IMR-90 (cell line): ENCODE results near the gene CLTCL1. TPM values are rescaled to one million over a fixed set of nuclear protein-coding genes. Genes with fewer than 3 reads are reported as not detected.

Experiments
- ATAC-seq: fragments of 200-7000 bp; cut with Tn5 transposase; 2 replicates; pipeline ENCODE4 v1.9.1; 2020; ENCODE audit warnings: low read depth, mild to moderate bottlenecking, moderate library complexity
- BruUV-seq: library from RNA; stranded (reverse); fragments of 400-500 nt; replicated peaks from 2 replicates; lab custom pipeline; 2021; lab: Mats Ljungman, UMichigan
- CTCF ChIA-PET: fragments of 300-600 bp; formaldehyde crosslinking; extraction: SDS; loops from one replicate; lab custom pipeline; 2021; ENCODE audit warnings: antibody characterized with exemption; lab: Yijun Ruan, JAX
- POLR2A ChIA-PET: fragments of 300-600 bp; sonication (Branson Sonifier 250); formaldehyde crosslinking; loops from one replicate; lab custom pipeline; 2022; ENCODE audit warnings: antibody characterized with exemption; ENCODE audit not compliant: unreplicated experiment; lab: Charles Lee
- DNase-seq: peaks from one replicate; pipeline ENCODE4 v3.0.0; 2013
- H2AFZ ChIP-seq: replicated peaks from 2 replicates; pipeline ENCODE3; 2013; ENCODE audit warnings: low read length, mild to moderate bottlenecking; ENCODE audit not compliant: poor library complexity
- H2AK5ac ChIP-seq: 2 replicates; pipeline ENCODE4 v1.6.1; 2013; ENCODE audit warnings: low read depth, low read length, inconsistent platforms
- H2AK9ac ChIP-seq: replicated peaks from 2 replicates; pipeline ENCODE3; 2013; ENCODE audit warnings: mild to moderate bottlenecking, low read depth, low read length, moderate library complexity; ENCODE audit not compliant: poor library complexity
- H2BK120ac ChIP-seq: 2 replicates; pipeline ENCODE4 v1.6.1; 2013; ENCODE audit warnings: low read depth, low read length, inconsistent platforms
- H2BK15ac ChIP-seq: 3 replicates; pipeline ENCODE4 v1.6.1; 2013; ENCODE audit warnings: low read depth, low read length, inconsistent platforms
- H2BK20ac ChIP-seq: 2 replicates; pipeline ENCODE4 v1.6.1; 2013; ENCODE audit warnings: low read depth, mild to moderate bottlenecking, inconsistent platforms, low read length, moderate library complexity
- H2BK5ac ChIP-seq: 2 replicates; pipeline ENCODE4 v1.6.1; 2013; ENCODE audit warnings: mild to moderate bottlenecking, low read depth, low read length, inconsistent platforms; ENCODE audit not compliant: poor library complexity, severe bottlenecking
- H3K14ac ChIP-seq: replicated peaks from 2 replicates; pipeline ENCODE4 v1.6.1; 2013; ENCODE audit warnings: low read depth, low read length, inconsistent platforms
- H3K18ac ChIP-seq: 2 replicates; pipeline ENCODE4 v1.6.1; 2013; ENCODE audit warnings: low read depth, low read length, control low read depth
- H3K23ac ChIP-seq: 2 replicates; pipeline ENCODE4 v1.6.1; 2013; ENCODE audit warnings: low read depth, low read length, inconsistent platforms
- H3K27ac ChIP-seq: 2 replicates; pipeline ENCODE4 v1.5.1; 2013; ENCODE audit warnings: mild to moderate bottlenecking, control low read depth, low read length; ENCODE audit not compliant: insufficient read depth
- H3K27me3 ChIP-seq: 2 replicates; pipeline ENCODE4 v1.6.1; 2013; ENCODE audit warnings: low read length; ENCODE audit not compliant: control insufficient read depth, insufficient read depth
- H3K36me3 ChIP-seq: 2 replicates; pipeline ENCODE4 v1.6.1; 2013; ENCODE audit warnings: low read length, mixed read lengths; ENCODE audit not compliant: control insufficient read depth, insufficient read depth
- H3K4ac ChIP-seq: 2 replicates; pipeline ENCODE4 v1.6.1; 2013; ENCODE audit warnings: low read depth, low read length, inconsistent platforms
- H3K4me1 ChIP-seq: 2 replicates; pipeline ENCODE4 v1.6.1; 2013; ENCODE audit warnings: low read length, mixed read lengths; ENCODE audit not compliant: control insufficient read depth, insufficient read depth
- H3K4me2 ChIP-seq: 2 replicates; pipeline ENCODE4 v1.6.1; 2013; ENCODE audit warnings: low read depth, mild to moderate bottlenecking, control low read depth, low read length, moderate library complexity
- H3K4me3 ChIP-seq: 2 replicates; pipeline ENCODE4 v1.5.1; 2013; ENCODE audit warnings: low read depth, mild to moderate bottlenecking, control low read depth, low read length, moderate library complexity; ENCODE audit not compliant: insufficient read depth
- H3K56ac ChIP-seq: 2 replicates; pipeline ENCODE4 v1.6.1; 2013; ENCODE audit warnings: low read length, inconsistent platforms; ENCODE audit not compliant: insufficient read depth; ENCODE audit errors: extremely low read depth
- H3K79me1 ChIP-seq, 2 experiments: 2 replicates each; pipeline ENCODE4 v1.6.1; 2013; ENCODE audit warnings: low read length in 2 of 2, inconsistent platforms in 1 of 2, low read depth in 1 of 2
- H3K9ac ChIP-seq: 2 replicates; pipeline ENCODE4 v1.6.1; 2013; ENCODE audit warnings: low read depth, low read length, control low read depth
- H3K9me1 ChIP-seq: 2 replicates; pipeline ENCODE4 v1.6.1; 2013; ENCODE audit warnings: low read length, inconsistent platforms; ENCODE audit not compliant: insufficient read depth
- H3K9me3 ChIP-seq: 2 replicates; pipeline ENCODE4 v1.6.1; 2013; ENCODE audit warnings: low read length; ENCODE audit not compliant: control insufficient read depth, insufficient read depth
- H4K20me1 ChIP-seq: 2 replicates; pipeline ENCODE4 v1.6.1; 2013; ENCODE audit warnings: low read length, inconsistent platforms; ENCODE audit not compliant: insufficient read depth
- H4K5ac ChIP-seq: 2 replicates; pipeline ENCODE4 v1.6.1; 2013; ENCODE audit warnings: mild to moderate bottlenecking, low read depth, low read length, control low read depth
- H4K8ac ChIP-seq, 2 experiments: 2 replicates each; pipeline ENCODE4 v1.6.1; 2013; ENCODE audit warnings: low read depth in 2 of 2, low read length in 2 of 2, control low read depth in 1 of 2, inconsistent platforms in 1 of 2
- H4K91ac ChIP-seq: 2 replicates; pipeline ENCODE4 v1.6.1; 2013; ENCODE audit warnings: low read depth, low read length, inconsistent platforms; ENCODE audit not compliant: insufficient read depth
- BHLHE40 ChIP-seq: fragments of 150-350 bp; IDR thresholded peaks from 2 replicates; pipeline ENCODE4 v1.6.1; 2016; ENCODE audit warnings: mild to moderate bottlenecking, low read depth, low read length
- CHD1 ChIP-seq: IDR thresholded peaks from 2 replicates; pipeline ENCODE4 v1.6.1; 2012; ENCODE audit warnings: low read depth, low read length, improper control_type of control experiment
- FOS ChIP-seq: fragments of 150-350 bp; IDR thresholded peaks from 2 replicates; pipeline ENCODE4 v1.6.1; 2016; ENCODE audit warnings: low read depth, low read length
- MAFK ChIP-seq: IDR thresholded peaks from 2 replicates; pipeline ENCODE4 v1.6.1; 2012; ENCODE audit warnings: low read depth, low read length, improper control_type of control experiment
- MAZ ChIP-seq: IDR thresholded peaks from 2 replicates; pipeline ENCODE4 v1.6.1; 2012; ENCODE audit warnings: low read depth, mild to moderate bottlenecking, low read length, improper control_type of control experiment, moderate library complexity, borderline replicate concordance
- MXI1 ChIP-seq: IDR thresholded peaks from 2 replicates; pipeline ENCODE4 v1.6.1; 2012; ENCODE audit warnings: low read depth, mild to moderate bottlenecking, low read length, moderate library complexity, borderline replicate concordance
- NFE2L2 ChIP-seq: fragments of 150-350 bp; IDR thresholded peaks from 2 replicates; pipeline ENCODE4 v1.6.1; 2016; ENCODE audit warnings: low read depth, mild to moderate bottlenecking, low read length
- POLR2A ChIP-seq: IDR thresholded peaks from 2 replicates; pipeline ENCODE4 v1.6.1; 2012; ENCODE audit warnings: mild to moderate bottlenecking, low read depth, low read length
- RAD21 ChIP-seq: IDR thresholded peaks from 2 replicates; pipeline ENCODE4 v1.6.1; 2012; ENCODE audit warnings: low read length, improper control_type of control experiment
- RCOR1 ChIP-seq: IDR thresholded peaks from 2 replicates; pipeline ENCODE4 v1.6.1; 2012; ENCODE audit warnings: mild to moderate bottlenecking, low read length, improper control_type of control experiment; ENCODE audit not compliant: insufficient replicate concordance
- RFX5 ChIP-seq: IDR thresholded peaks from 2 replicates; pipeline ENCODE4 v1.8.0; 2012; ENCODE audit warnings: low read depth, mild to moderate bottlenecking, low read length, moderate library complexity
- SMC3 ChIP-seq: fragments of 150-350 bp; IDR thresholded peaks from 2 replicates; pipeline ENCODE4 v1.6.1; 2016; ENCODE audit warnings: low read depth, mild to moderate bottlenecking, antibody characterized with exemption, low read length, moderate library complexity
- USF2 ChIP-seq: fragments of 150-350 bp; IDR thresholded peaks from 2 replicates; pipeline ENCODE4 v1.6.1; 2017; ENCODE audit warnings: mild to moderate bottlenecking, antibody characterized with exemption, low read length, low read depth
- WGBS, 2 experiments: methylation state at CpG; one replicate each; pipeline versions ENCODE4 v1.1.5 to v1.1.7; 2013; ENCODE audit warnings: missing lambda C conversion rate in 2 of 2; ENCODE audit not compliant: insufficient read length in 1 of 2; ENCODE audit errors: extremely low coverage in 2 of 2; 5-methylcytosine and 5-hydroxymethylcytosine counted together
- dilution Hi-C: fragments of 300-500 bp; cut with HindIII; formaldehyde crosslinking; loops from one replicate; pipeline ENCODE4 v1.14.3; 2018; ENCODE audit warnings: low sequenced_read_pairs; ENCODE audit not compliant: unreplicated experiment
- in situ Hi-C: fragments of 300-500 bp; cut with MboI; formaldehyde crosslinking; loops from 3 replicates; pipeline ENCODE4 v1.14.3; 2019; ENCODE audit warnings: low sequenced_read_pairs, inconsistent platforms, mixed read lengths
- intact Hi-C: fragments of 100-400 bp; cut with micrococcal nuclease; formaldehyde crosslinking; loops from 2 replicates; pipeline ENCODE4 v1.10.0; 2022
- polyA plus RNA-seq, 3 experiments: library from polyadenylated mRNA; depleted of rRNA; stranded (reverse); fragments of >200 nt; gene quantifications; 2 replicates each; pipeline ENCODE4 v1.2.3, GENCODE V29; 2012; ENCODE audit warnings: low replicate concordance in 1 of 3
- total RNA-seq: library from RNA; depleted of rRNA; stranded (reverse); fragments of >200 nt; gene quantifications from 2 replicates; pipeline ENCODE4 v1.2.3, GENCODE V29; 2012
- TF ChIP-seq, protein P1 (sequence below): conservative IDR thresholded peaks from 2 replicates; pipeline ENCODE4 v1.5.1; 2012; ENCODE audit warnings: mild to moderate bottlenecking, low read depth, low read length, improper control_type of control experiment
- TF ChIP-seq, protein P2 (sequence below): fragments of 150-350 bp; IDR thresholded peaks from 2 replicates; pipeline ENCODE4 v1.6.1; 2016; ENCODE audit warnings: low read depth, mild to moderate bottlenecking, low read length, moderate library complexity, borderline replicate concordance

CLTCL1 gene
- total and polyA plus RNA-seq, 2 of the 4 experiments (the other 2 are of a cell fraction), result 6.2 to 8.1 TPM

- no peak overlapping the region for H3K9ac ChIP-seq
- no peak overlapping the region for H3K23ac ChIP-seq
- no peak overlapping the region for H2AK9ac ChIP-seq
- no peaks in the 10 kb centered on the region for H3K9me3 ChIP-seq
- no peak overlapping the region for H3K4me2 ChIP-seq
- intact Hi-C loops (no loop called here), in situ Hi-C loops (no loop called here), dilution Hi-C loops (no loop called here)
- H4K91ac ChIP-seq, result no peak overlapping the region
- no peak overlapping the region for H2AK5ac ChIP-seq
- WGBS, 2 experiments, result no CpG with 5 or more reads among the region's 4 CpGs
- no peak overlapping the region for H3K27ac ChIP-seq
- no peak overlapping the region for H4K5ac ChIP-seq
- no peak overlapping the region for H3K56ac ChIP-seq
- no peak overlapping the region for H3K14ac ChIP-seq
- no peak overlapping the region for H2BK20ac ChIP-seq
- H3K36me3 ChIP-seq, result peaks cover 12% of the 10 kb centered on the region
- POLR2A ChIA-PET, result no interaction called here
- no peak for DNase-seq
- no peak overlapping the region for H3K4me3 ChIP-seq
- no peak for ATAC-seq
- no peak overlapping the region for H3K18ac ChIP-seq
- no peaks in the 10 kb centered on the region for H3K27me3 ChIP-seq
- BruUV-seq, result no TSS peak
- no peak overlapping the region for H2BK5ac ChIP-seq
- H3K9me1 ChIP-seq, result no peaks in the 10 kb centered on the region
- H4K8ac ChIP-seq, result no peak overlapping the region
- no peak overlapping the region for H2AFZ ChIP-seq
- no peaks in the 10 kb centered on the region for H4K20me1 ChIP-seq
- CTCF ChIA-PET, result interaction anchor here (1.0 kb wide), 1 partner anchor 50 kb away, joined by 3 read pairs; no protein-coding TSS in a partner anchor
- TF ChIP-seq, protein P1, sequence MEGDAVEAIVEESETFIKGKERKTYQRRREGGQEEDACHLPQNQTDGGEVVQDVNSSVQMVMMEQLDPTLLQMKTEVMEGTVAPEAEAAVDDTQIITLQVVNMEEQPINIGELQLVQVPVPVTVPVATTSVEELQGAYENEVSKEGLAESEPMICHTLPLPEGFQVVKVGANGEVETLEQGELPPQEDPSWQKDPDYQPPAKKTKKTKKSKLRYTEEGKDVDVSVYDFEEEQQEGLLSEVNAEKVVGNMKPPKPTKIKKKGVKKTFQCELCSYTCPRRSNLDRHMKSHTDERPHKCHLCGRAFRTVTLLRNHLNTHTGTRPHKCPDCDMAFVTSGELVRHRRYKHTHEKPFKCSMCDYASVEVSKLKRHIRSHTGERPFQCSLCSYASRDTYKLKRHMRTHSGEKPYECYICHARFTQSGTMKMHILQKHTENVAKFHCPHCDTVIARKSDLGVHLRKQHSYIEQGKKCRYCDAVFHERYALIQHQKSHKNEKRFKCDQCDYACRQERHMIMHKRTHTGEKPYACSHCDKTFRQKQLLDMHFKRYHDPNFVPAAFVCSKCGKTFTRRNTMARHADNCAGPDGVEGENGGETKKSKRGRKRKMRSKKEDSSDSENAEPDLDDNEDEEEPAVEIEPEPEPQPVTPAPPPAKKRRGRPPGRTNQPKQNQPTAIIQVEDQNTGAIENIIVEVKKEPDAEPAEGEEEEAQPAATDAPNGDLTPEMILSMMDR, result no peak
- TF ChIP-seq MXI1 (no peak), RAD21 (no peak), RFX5 (no peak), MAFK (no peak), USF2 (no peak), MAZ (no peak), NFE2L2 (no peak), FOS (no peak), CHD1 (no peak), SMC3 (no peak), BHLHE40 (no peak), RCOR1 (no peak), POLR2A (no peak)
- TF ChIP-seq, protein P2, sequence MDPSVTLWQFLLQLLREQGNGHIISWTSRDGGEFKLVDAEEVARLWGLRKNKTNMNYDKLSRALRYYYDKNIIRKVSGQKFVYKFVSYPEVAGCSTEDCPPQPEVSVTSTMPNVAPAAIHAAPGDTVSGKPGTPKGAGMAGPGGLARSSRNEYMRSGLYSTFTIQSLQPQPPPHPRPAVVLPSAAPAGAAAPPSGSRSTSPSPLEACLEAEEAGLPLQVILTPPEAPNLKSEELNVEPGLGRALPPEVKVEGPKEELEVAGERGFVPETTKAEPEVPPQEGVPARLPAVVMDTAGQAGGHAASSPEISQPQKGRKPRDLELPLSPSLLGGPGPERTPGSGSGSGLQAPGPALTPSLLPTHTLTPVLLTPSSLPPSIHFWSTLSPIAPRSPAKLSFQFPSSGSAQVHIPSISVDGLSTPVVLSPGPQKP, result no peak
- no peaks in the 10 kb centered on the region for H3K4me1 ChIP-seq
- no peak overlapping the region for H2BK120ac ChIP-seq
- H3K79me1 ChIP-seq, result no peaks in the 10 kb centered on the region; a peak in 1 of 4 replicates
- no peak overlapping the region for H3K4ac ChIP-seq
- no peak overlapping the region for H2BK15ac ChIP-seq
Measured at GRCh38 chr22:19235874-19236273, 55.6 kb downstream of the CLTCL1 start.
